Measurements from ENCODE around the gene KRT4. TPM values are rescaled to one million over a fixed set of nuclear protein-coding genes. Genes with fewer than 3 reads are reported as not detected.

The KRT4 gene
- total and polyA plus RNA-seq, 2 experiments from 2014 or later, result not detected

DNA sequence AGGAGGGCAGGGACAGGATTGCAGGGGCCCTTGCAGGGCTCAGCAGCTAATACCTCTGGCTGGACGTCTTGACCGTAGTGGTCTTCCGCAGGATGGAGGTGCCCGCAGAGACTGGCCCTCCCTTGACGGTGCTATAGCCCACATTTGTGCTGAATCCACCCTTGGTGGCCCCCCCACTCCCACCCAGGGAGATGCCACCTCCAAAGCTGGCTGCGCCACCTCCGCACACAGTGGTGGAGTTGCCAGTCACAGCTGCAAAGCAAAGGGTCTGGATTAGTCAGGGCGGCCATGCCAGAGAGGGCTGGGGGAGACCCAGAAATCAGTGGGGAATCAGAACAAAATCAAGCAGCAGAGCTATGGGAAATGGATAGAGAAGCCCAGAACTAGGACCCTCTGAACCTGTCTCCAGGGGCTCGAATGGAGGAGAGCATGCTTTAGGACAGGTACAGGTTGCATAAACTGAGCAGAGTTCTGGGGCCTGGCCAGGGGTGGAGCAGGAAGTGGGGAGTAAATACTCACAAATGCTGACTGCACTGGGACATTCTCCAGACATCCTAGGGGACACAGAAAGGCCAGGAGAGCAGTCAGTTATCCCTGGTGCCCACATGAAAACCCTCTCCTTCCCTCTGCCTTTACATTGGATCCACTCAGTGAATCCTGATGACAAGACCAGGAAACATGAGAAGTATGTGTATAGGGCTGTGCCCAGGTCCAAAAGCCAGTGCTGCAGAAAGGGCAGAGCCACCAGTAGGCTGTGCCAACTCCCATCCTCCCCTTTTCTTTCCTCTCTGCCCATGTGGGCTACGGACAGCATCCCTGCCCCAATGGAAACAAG, 8.1 kb upstream of the KRT4 start:
- Histone ChIP-seq H3K27ac (no peak overlapping the region), H3K4me1 (ENCODE audit: low read depth) (no peaks in the 10 kb centered on the region), H3K27me3 (no peaks in the 10 kb centered on the region), H3K4me3 (no peak overlapping the region), H3K9me3 (ENCODE audit: low read depth) (no peaks in the 10 kb centered on the region), H3K36me3 (no peaks in the 10 kb centered on the region)
- TF ChIP-seq, protein P1, sequence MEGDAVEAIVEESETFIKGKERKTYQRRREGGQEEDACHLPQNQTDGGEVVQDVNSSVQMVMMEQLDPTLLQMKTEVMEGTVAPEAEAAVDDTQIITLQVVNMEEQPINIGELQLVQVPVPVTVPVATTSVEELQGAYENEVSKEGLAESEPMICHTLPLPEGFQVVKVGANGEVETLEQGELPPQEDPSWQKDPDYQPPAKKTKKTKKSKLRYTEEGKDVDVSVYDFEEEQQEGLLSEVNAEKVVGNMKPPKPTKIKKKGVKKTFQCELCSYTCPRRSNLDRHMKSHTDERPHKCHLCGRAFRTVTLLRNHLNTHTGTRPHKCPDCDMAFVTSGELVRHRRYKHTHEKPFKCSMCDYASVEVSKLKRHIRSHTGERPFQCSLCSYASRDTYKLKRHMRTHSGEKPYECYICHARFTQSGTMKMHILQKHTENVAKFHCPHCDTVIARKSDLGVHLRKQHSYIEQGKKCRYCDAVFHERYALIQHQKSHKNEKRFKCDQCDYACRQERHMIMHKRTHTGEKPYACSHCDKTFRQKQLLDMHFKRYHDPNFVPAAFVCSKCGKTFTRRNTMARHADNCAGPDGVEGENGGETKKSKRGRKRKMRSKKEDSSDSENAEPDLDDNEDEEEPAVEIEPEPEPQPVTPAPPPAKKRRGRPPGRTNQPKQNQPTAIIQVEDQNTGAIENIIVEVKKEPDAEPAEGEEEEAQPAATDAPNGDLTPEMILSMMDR (IDR thresholded peaks at IDR 0.05; ENCODE audit: low read depth, low read length), result no peak
- DNase-seq (ENCODE audit: low read depth in 1 of 2, low spot score in 1 of 2), result no peak

DNA sequence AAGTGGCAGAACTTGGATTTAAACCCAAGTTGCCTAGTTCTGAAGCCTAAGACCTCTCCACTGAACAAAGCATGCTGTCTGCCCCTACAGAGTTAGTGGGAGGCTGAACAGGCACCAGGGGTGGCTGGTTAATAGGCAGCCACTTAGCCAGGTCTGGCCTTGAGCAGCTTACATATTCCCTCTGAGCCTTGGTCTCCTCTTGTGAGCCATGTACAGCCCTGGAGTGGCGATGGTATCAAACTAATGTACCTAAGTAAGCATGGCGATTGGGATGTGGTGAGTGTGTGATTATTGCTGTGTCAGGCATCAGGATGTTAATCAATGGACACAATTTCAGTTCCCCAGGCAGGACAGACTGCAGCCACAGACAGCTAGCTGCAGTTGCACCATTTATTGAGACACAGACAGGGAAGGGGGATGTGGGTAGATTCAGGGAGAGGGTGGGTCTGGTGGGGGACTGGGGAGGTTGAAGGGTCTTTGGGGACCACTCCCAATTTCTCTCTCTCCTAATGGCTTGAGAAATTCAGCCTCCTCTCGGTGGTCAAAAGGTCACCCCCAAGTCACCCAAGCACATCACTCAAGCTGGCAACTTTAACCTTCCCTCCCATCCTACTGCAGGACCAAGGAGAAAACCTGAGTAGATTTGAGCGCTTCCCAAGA, 7.3 kb upstream of the KRT4 start:
- Histone ChIP-seq H3K9me3 (ENCODE audit: low read depth) (no peaks in the 10 kb centered on the region), H3K4me1 (ENCODE audit: low read depth) (no peaks in the 10 kb centered on the region), H3K36me3 (no peaks in the 10 kb centered on the region), H3K27ac (no peak overlapping the region), H3K27me3 (no peaks in the 10 kb centered on the region), H3K4me3 (no peak overlapping the region)
- no peak for DNase-seq (ENCODE audit: low read depth in 1 of 2, low spot score in 1 of 2)
- TF ChIP-seq, protein P1 (IDR thresholded peaks at IDR 0.05; ENCODE audit: low read depth, low read length), result no peak

DNA sequence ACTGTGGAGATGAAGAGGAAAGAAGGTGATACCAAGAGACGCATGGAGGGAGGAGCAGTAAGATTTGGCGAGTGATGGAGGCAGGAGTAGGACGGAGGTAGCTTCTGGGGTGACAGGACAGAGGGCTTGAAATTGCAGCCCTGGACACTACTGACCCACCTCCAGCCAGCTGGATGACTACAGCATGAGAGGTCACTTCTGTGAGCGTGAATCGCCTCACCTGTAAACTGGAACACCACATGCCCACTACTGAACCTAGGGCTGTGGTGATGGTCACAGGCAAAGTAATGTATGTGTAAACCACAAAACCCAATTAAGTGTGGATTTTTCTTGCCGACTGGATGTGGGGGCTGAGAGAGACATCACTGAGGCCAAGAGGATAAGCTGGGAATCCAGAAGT, 6.6 kb upstream of the KRT4 start:
- Histone ChIP-seq H3K4me1 (ENCODE audit: low read depth) (no peaks in the 10 kb centered on the region), H3K27me3 (no peaks in the 10 kb centered on the region), H3K36me3 (no peaks in the 10 kb centered on the region), H3K27ac (no peak overlapping the region), H3K9me3 (ENCODE audit: low read depth) (no peaks in the 10 kb centered on the region), H3K4me3 (no peak overlapping the region)
- TF ChIP-seq, protein P1 (IDR thresholded peaks at IDR 0.05; ENCODE audit: low read depth, low read length), result no peak
- no peak for DNase-seq (ENCODE audit: low read depth in 1 of 2, low spot score in 1 of 2)

DNA sequence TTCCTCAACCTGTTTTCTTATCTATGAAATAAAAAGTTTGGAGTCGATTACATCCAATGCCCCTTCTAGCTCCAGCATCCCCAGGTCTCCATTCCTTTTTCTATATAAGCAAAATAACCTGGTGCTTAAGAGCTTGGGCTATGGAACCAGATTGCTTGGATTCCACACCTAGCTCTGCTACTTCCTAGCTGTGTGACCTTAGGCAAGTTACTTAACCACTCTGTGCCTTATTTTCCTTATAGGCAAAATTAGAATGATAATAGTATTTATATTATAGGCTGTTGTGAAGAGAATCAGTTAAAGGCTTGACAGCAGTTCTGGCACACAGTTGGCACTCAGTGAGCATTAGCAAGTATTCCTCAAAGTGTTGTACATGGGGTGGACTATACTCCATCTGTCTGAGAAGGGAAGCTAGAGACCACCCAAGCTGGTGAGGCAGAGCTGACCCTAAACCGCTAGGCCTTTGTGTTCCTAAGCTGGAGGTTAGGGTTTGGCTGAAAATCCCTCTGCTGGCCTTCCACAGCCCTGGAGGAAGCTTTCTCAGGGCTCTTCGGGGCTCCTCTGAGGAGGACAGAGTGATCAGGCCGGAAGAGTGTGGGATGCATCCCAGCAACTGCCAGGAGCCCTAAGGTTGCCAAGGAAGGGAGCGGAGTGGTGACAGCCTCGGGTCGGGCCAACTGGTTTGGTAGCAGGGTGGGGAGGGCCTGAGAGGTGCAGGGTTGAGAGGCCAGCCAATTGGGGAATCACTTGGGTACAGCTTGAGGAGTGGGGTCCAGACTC, 6.0 kb upstream of the KRT4 start:
- Histone ChIP-seq H3K9me3 (ENCODE audit: low read depth) (no peaks in the 10 kb centered on the region), H3K27me3 (no peaks in the 10 kb centered on the region), H3K27ac (no peak overlapping the region), H3K4me3 (no peak overlapping the region), H3K4me1 (ENCODE audit: low read depth) (no peaks in the 10 kb centered on the region), H3K36me3 (no peaks in the 10 kb centered on the region)
- no peak for DNase-seq (ENCODE audit: low read depth in 1 of 2, low spot score in 1 of 2)
- TF ChIP-seq, protein P1 (IDR thresholded peaks at IDR 0.05; ENCODE audit: low read depth, low read length), result no peak

DNA sequence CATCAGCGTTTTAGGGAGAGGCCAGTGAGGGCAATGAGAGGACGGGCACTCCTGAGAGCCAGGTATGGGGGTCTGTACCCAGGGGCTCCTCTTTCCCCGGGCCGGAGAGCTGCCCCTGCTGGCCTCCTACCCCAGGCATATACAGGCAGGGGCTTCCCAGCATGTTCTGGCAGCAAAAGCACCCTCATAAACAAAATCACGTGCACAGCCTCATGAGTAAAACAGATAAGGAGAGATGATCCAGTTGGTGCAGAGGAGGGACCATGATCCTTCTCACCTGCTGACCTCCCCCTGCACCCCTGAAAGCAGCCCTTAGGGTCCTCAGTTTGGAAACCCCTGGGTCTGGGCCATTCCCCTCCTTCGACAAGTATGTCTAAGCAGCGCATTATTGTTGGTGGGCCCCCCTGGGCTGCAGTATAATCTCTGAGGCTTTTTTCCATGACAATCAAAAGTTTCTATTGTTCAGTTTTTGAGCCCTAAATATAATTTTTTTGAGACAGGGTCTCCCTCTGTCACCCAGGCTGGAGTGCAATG, 5.0 kb upstream of the KRT4 start:
- no peaks in the 10 kb centered on the region for H3K9me3 ChIP-seq (ENCODE audit: low read depth)
- no peak for DNase-seq (ENCODE audit: low read depth in 1 of 2, low spot score in 1 of 2)
- H3K4me1 ChIP-seq (ENCODE audit: low read depth), result no peaks in the 10 kb centered on the region
- H3K27me3 ChIP-seq, result no peaks in the 10 kb centered on the region
- no peak overlapping the region for H3K27ac ChIP-seq
- TF ChIP-seq, protein P1 (IDR thresholded peaks at IDR 0.05; ENCODE audit: low read depth, low read length), result no peak
- no peaks in the 10 kb centered on the region for H3K36me3 ChIP-seq
- no peak overlapping the region for H3K4me3 ChIP-seq
